Dendritic cell treated with granulocyte-macrophage colony-stimulating factor and Interleukin-4, amounts not matched to agents 40 ng/mL and 50 ng/mL, for 4 days (primary cell): ENCODE measurements around the gene CMC4.

Experiments
- H3K27ac Mint-ChIP-seq: one replicate; pipeline ENCODE4 v1.8.0; 2022; ENCODE audit warnings: mild to moderate bottlenecking, mixed read lengths
- H3K27me3 Mint-ChIP-seq: one replicate; pipeline ENCODE4 v1.8.0; 2022; ENCODE audit warnings: mild to moderate bottlenecking, mixed read lengths
- H3K36me3 Mint-ChIP-seq: one replicate; pipeline ENCODE4 v1.8.0; 2022; ENCODE audit warnings: low read depth, mixed read lengths
- H3K4me1 Mint-ChIP-seq: one replicate; pipeline ENCODE4 v1.8.0; 2022; ENCODE audit warnings: low read depth, mixed read lengths
- H3K4me3 Mint-ChIP-seq: one replicate; pipeline ENCODE4 v1.8.0; 2022; ENCODE audit warnings: mild to moderate bottlenecking, moderate library complexity, mixed read lengths
- H3K9me3 Mint-ChIP-seq: one replicate; pipeline ENCODE4 v1.8.0; 2022; ENCODE audit warnings: mixed read lengths
- intact Hi-C: fragments of 100-400 bp; cut with micrococcal nuclease; formaldehyde crosslinking; loops from one replicate; pipeline ENCODE4 v1.15.0; 2022

Gene CMC4

DNA sequence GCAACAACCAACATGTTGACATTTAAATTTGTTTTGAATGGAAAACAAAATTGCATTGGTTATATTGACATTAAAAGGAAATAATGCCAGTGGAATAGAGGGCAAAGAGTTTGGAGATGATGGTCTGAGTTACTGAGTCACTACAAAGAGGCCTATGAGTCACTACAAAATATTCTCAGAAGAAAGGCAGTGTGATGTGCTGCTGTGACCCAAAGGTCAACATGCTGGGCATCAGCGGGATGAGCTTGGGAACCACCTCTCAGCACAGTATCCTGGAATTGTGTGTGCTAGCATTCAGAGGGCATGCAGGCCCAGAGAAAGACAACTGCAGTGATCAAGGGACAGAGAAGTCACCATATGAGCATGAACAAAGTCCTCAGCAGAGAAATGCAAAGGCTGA lies 2.8 kb downstream of the CMC4 start:
- intact Hi-C loops, result loop anchor here (5.0 kb wide), 1 partner anchor 46 kb away; the partner anchor contains the start of gene F8
- Mint-ChIP-seq H3K27me3 (no peaks in the 10 kb centered on the region), H3K27ac (no peak overlapping the region), H3K4me1 (peaks cover 30% of the 10 kb centered on the region), H3K4me3 (no peak overlapping the region), H3K36me3 (peaks cover 15% of the 10 kb centered on the region), H3K9me3 (no peaks in the 10 kb centered on the region)

GRCh38 chrX:155065035-155065734 lies 5.8 kb downstream of the CMC4 start:
- H3K4me1 Mint-ChIP-seq, result peaks cover 24% of the 10 kb centered on the region
- H3K9me3 Mint-ChIP-seq, result no peaks in the 10 kb centered on the region
- intact Hi-C loops, result loop anchor here (5.0 kb wide), 1 partner anchor 43 kb away; the partner anchor contains the start of gene F8
- H3K27ac Mint-ChIP-seq, result peak overlapping the region; percentile 11
- no peak overlapping the region for H3K4me3 Mint-ChIP-seq
- peaks cover 3% of the 10 kb centered on the region for H3K36me3 Mint-ChIP-seq
- H3K27me3 Mint-ChIP-seq, result no peaks in the 10 kb centered on the region

GRCh38 chrX:155061760-155062159 lies 9.2 kb downstream of the CMC4 start:
- Mint-ChIP-seq H3K27ac (no peak overlapping the region), H3K4me3 (no peak overlapping the region), H3K4me1 (peaks cover 7% of the 10 kb centered on the region), H3K36me3 (peaks cover 10% of the 10 kb centered on the region), H3K9me3 (no peaks in the 10 kb centered on the region), H3K27me3 (no peaks in the 10 kb centered on the region)
- intact Hi-C loops, result no loop called here

DNA sequence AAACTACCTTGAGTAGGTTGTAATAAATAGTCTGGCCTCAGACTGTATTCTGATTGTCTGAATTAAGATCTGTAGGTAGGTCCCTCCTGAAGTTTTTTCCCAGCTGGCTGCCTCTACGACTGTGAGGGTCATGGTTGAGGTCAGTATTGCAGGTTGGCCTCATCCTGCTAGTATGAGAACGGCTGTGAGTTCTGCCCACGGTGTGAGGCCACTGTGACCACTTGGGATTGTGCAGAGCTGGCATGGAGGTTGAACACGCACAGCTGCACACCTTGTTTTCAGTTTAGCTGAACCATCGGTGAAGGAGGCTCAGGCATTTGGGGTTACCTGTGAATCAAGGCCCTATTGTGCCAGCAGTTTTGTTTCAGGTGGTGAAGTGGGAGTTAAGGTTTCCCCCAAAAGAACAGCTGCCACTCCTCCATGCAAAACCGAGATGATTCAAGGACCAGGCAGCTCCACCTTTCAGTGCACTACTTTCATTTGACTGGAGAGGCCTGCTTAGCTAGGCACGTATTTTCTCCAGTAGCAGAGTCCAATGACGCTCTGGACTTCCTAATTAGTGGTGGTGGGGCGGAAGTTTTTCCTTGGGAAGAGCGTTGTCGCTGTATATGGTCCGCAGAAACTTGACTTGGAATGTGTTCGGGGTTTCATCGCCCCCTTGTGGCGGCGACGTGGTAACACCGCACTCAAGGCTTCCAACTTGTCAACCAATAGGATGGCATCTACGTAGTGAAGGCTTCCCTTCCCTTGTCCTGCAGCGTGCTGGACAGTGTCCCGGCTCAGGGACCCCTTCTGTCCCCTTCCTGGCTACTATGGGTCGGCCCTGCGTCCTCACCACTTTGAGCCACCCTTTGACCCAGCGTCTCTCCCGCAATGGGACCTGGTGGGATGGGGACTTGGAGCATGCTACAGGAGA lies 13.8 kb downstream of the CMC4 start:
- Mint-ChIP-seq H3K27me3 (no peaks in the 10 kb centered on the region), H3K36me3 (peaks cover 37% of the 10 kb centered on the region), H3K9me3 (no peaks in the 10 kb centered on the region), H3K4me1 (no peaks in the 10 kb centered on the region), H3K27ac (no peak overlapping the region), H3K4me3 (no peak overlapping the region)
- intact Hi-C loops, result loop anchor here (1.0 kb wide), 1 partner anchor 76 kb away; no protein-coding TSS in a partner anchor

DNA sequence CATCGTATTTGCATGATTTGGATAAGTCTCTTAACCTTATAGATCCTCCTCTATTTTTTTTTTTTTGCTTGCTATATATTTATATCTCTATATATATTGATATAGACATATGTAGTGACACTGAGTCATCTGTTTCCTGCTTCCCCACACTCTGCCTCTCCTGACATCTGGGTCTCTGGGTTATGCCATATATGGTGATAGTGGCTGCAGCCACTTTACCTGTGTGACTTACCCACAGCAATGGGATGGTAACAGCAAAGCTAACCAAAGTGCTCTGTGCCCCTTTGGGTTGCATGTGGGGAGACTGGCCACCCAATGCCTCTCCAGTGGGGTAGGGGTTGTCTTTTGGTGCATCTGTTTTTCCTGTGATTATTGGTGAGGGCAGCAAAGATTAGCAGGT lies 14.5 kb downstream of the CMC4 start:
- Mint-ChIP-seq H3K4me1 (no peaks in the 10 kb centered on the region), H3K9me3 (no peaks in the 10 kb centered on the region), H3K27ac (no peak overlapping the region), H3K4me3 (no peak overlapping the region), H3K27me3 (no peaks in the 10 kb centered on the region), H3K36me3 (peaks cover 43% of the 10 kb centered on the region)
- intact Hi-C loops, result no loop called here

DNA sequence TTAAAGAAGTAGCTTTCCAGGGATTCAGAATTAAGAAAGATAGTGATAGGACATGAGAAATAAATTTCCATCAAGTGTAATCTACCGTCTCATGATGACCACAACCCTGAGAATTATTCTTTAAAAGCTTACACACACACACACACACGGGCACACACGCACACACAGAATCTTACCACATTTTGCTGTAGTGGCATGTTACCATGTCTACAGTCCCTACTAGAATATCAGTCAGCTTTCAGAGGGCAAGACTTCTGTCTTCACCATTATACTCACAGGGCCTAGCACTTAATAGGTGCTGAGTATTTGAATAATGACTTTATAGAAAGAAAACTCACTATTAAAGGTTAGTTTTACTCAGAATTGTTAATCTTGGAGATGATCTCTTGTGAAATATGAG lies 15.4 kb downstream of the CMC4 start:
- H3K4me1 Mint-ChIP-seq, result no peaks in the 10 kb centered on the region
- intact Hi-C loops, result no loop called here

GRCh38 chrX:155054255-155054654 lies 16.7 kb downstream of the CMC4 start:
- Mint-ChIP-seq H3K9me3 (no peaks in the 10 kb centered on the region), H3K27me3 (no peaks in the 10 kb centered on the region), H3K27ac (no peak overlapping the region), H3K4me3 (no peak overlapping the region), H3K4me1 (peaks cover 6% of the 10 kb centered on the region), H3K36me3 (peaks cover 35% of the 10 kb centered on the region)
- intact Hi-C loops, result no loop called here

More for the DNA sequence above, 15.4 kb downstream of the CMC4 start:
- Mint-ChIP-seq H3K27me3 (no peaks in the 10 kb centered on the region), H3K4me3 (no peak overlapping the region), H3K36me3 (peaks cover 46% of the 10 kb centered on the region), H3K9me3 (no peaks in the 10 kb centered on the region), H3K27ac (no peak overlapping the region)

DNA sequence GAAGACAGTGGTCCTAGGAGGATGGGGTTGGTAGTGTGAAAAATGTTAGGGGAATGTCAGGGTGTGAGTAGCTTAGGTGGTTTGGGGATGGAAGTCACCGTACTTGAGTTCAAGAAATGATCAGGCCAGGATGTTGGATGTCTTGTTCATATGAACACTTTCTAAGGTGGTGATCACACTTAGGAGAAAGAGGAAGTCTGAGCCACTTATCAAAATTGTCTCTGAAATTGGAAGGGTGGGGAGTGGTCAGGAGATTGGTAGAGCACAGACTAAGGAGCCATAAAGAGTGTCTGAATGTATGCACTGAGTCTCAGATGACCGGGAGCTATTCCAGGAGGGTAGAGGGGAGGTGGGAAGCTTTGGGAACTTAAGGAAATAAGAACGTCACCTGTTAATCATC lies 17.3 kb downstream of the CMC4 start:
- no peaks in the 10 kb centered on the region for H3K27me3 Mint-ChIP-seq
- H3K36me3 Mint-ChIP-seq, result peaks cover 35% of the 10 kb centered on the region
- peaks cover 11% of the 10 kb centered on the region for H3K4me1 Mint-ChIP-seq
- no peaks in the 10 kb centered on the region for H3K9me3 Mint-ChIP-seq
- no peak overlapping the region for H3K27ac Mint-ChIP-seq
- intact Hi-C loops, result no loop called here
- no peak overlapping the region for H3K4me3 Mint-ChIP-seq

DNA sequence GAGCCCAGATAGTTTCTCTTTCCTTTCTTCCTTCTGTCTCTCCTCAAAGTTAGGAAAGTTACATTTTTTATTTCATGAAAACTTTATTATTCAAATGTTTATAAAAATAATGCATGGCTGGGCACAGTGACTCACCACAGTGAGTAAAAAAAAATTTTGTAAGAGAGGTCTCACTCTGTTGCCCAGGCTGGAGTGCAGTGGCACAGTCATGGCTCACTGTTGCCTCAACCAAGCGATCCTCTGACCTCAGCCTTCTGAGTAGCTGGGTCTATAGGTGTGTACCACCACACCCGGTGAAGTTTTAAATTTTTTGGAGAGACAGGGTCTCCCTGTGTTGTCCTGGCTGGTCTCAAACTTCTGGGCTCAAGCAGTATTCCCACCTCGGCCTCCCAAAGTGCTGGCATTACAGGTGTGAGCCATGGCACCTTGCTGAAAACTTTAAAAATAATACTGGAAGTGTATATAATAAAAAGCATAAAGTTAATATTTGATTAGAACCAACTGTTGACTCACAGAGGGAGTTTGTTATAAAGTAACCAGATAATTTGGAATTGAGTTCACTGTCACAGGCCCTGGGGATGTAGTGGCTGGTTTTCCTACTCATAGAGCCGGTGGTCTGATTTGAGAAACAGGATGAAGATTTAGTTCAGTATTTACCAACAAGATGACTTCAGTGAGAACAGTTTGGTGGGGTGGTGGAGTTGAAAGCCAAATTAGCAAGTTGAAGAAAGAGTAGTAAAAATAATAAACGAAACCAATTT lies 18.0 kb downstream of the CMC4 start:
- no peaks in the 10 kb centered on the region for H3K27me3 Mint-ChIP-seq
- H3K4me1 Mint-ChIP-seq, result peaks cover 12% of the 10 kb centered on the region
- H3K27ac Mint-ChIP-seq, result no peak overlapping the region
- intact Hi-C loops, result no loop called here
- no peaks in the 10 kb centered on the region for H3K9me3 Mint-ChIP-seq
- H3K36me3 Mint-ChIP-seq, result peaks cover 39% of the 10 kb centered on the region
- H3K4me3 Mint-ChIP-seq, result no peak overlapping the region

DNA sequence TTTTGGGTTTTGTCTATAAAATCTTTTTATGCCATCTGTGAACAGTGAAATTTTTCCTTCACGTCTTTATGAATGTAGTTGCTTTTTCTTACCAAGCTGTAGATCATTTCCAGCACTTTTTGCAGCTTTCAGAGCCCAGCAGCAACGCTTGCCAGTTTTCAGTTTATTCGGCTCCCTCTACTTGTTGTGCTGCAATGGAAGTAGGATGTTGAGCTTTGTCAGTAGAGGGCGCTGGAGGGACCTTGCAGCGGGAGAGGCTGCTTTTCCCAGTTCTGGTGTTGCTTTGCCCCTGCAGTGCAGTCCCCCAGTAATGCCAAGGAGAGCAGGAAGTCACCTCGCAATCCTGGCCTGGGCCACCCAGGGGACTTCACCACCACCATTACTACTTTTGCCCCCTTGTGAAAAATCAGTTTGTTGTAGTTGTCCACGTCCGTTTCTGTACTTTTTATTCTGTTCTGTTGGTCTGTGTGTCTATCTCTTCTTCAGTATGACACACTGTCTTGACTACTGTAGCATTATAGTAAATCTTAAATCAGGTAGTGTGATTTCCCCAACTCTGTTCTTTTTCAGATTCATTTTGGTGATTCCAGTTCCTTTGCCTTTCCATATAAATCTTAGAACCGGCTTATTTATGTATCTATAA lies 21.8 kb downstream of the CMC4 start:
- peaks cover 55% of the 10 kb centered on the region for H3K36me3 Mint-ChIP-seq
- no peaks in the 10 kb centered on the region for H3K27me3 Mint-ChIP-seq
- no peak overlapping the region for H3K27ac Mint-ChIP-seq
- H3K4me3 Mint-ChIP-seq, result no peak overlapping the region
- intact Hi-C loops, result no loop called here
- H3K4me1 Mint-ChIP-seq, result peaks cover 12% of the 10 kb centered on the region
- no peaks in the 10 kb centered on the region for H3K9me3 Mint-ChIP-seq

- intact Hi-C loops, result no loop called here
- Mint-ChIP-seq H3K36me3 (peaks cover 40% of the 10 kb centered on the region), H3K4me1 (peaks cover 12% of the 10 kb centered on the region), H3K9me3 (no peaks in the 10 kb centered on the region), H3K27ac (no peak overlapping the region), H3K27me3 (no peaks in the 10 kb centered on the region), H3K4me3 (no peak overlapping the region)
Observed at GRCh38 chrX:155046811-155047528, 24.0 kb downstream of the CMC4 start.

- Mint-ChIP-seq H3K4me1 (peaks cover 12% of the 10 kb centered on the region), H3K27me3 (no peaks in the 10 kb centered on the region), H3K9me3 (no peaks in the 10 kb centered on the region), H3K36me3 (peaks cover 33% of the 10 kb centered on the region), H3K4me3 (no peak overlapping the region), H3K27ac (no peak overlapping the region)
- intact Hi-C loops, result no loop called here
Observed at GRCh38 chrX:155046129-155046810, 24.7 kb downstream of the CMC4 start.
